HepG2 (cell line): ENCODE data around the gene SLCO3A1. TPM values are rescaled to one million over a fixed set of nuclear protein-coding genes. Genes with fewer than 3 reads are reported as not detected.

Source experiments
- ATAC-seq: fragments of 200-7000 bp; cut with Tn5 transposase; 3 replicates; pipeline ENCODE4 v1.9.1; 2020; ENCODE audit warnings: mild to moderate bottlenecking, moderate library complexity
- BruUV-seq: library from RNA; stranded (reverse); fragments of 400-500 nt; replicated peaks from 2 replicates; lab custom pipeline; 2021; lab: Mats Ljungman, UMichigan
- CTCF ChIA-PET: fragments of 300-600 bp; formaldehyde crosslinking; extraction: SDS; loops from one replicate; lab custom pipeline; 2021; ENCODE audit warnings: low total read pairs, inconsistent platforms, low intra/inter-chr PET ratio; lab: Yijun Ruan, JAX
- POLR2A ChIA-PET: fragments of 350-600 bp; sonication (Branson Sonifier 250); formaldehyde crosslinking; loops from one replicate; lab custom pipeline; 2020; ENCODE audit warnings: antibody characterized with exemption, inconsistent platforms; lab: Yijun Ruan, JAX
- DNase-seq: peaks from one replicate; pipeline ENCODE4 v3.0.0-alpha.2; 2015; ENCODE audit warnings: low spot score
- FAIRE-seq: peaks from 3 replicates; lab custom pipeline; 2011; peaks lifted over from hg19 to GRCh38; lab: Jason Lieb, UNC
- H2AFZ ChIP-seq: one replicate; pipeline ENCODE4 v1.6.1; 2011; ENCODE audit warnings: low read length, inconsistent platforms
- H3K27ac ChIP-seq: fragments of 300-600 bp; 3 replicates; pipeline ENCODE4 v1.8.0; 2011; ENCODE audit warnings: mixed run types, mild to moderate bottlenecking, mixed read lengths, low read length, inconsistent platforms; ENCODE audit not compliant: insufficient read depth; ENCODE audit errors: extremely low read length
- H3K27me3 ChIP-seq, 2 experiments: fragments of 200-600 bp in 1 of 2; 2 replicates in 1 of 2; 3 replicates in 1 of 2; pipeline versions ENCODE4 v1.6.0 to v1.8.0; 2011; ENCODE audit warnings: low read length in 2 of 2, mild to moderate bottlenecking in 2 of 2, moderate library complexity in 2 of 2, inconsistent platforms in 1 of 2; ENCODE audit not compliant: insufficient read depth in 2 of 2, control insufficient read depth in 1 of 2
- H3K36me3 ChIP-seq, 2 experiments: fragments of 200-600 bp in 1 of 2; replicated peaks in 1 of 2; 2 replicates in 1 of 2; 3 replicates in 1 of 2; pipeline versions ENCODE4 v1.5.1 to v1.8.0; 2011; ENCODE audit warnings: low read length in 2 of 2, inconsistent platforms in 1 of 2; ENCODE audit not compliant: insufficient read depth in 2 of 2, control insufficient read depth in 1 of 2
- H3K4me1 ChIP-seq: 2 replicates; pipeline ENCODE4 v1.5.1; 2012; ENCODE audit warnings: low read length, inconsistent platforms; ENCODE audit not compliant: insufficient read depth
- H3K4me2 ChIP-seq: 2 replicates; pipeline ENCODE4 v1.6.0; 2011; ENCODE audit warnings: low read depth, low read length, inconsistent platforms
- H3K4me3 ChIP-seq, 3 experiments: fragments of 200-600 bp in 1 of 3; sonication (generic), shearing (Covaris generic) in 1 of 3; replicated peaks in 1 of 3; 2 replicates each; pipeline ENCODE4 v1.5.1; 2011 to 2016; ENCODE audit warnings: low read length in 3 of 3, inconsistent platforms in 2 of 3, low read depth in 2 of 3, mild to moderate bottlenecking in 2 of 3, control low read depth in 1 of 3, mixed read lengths in 1 of 3; ENCODE audit not compliant: insufficient read depth in 1 of 3
- H3K79me2 ChIP-seq: one replicate; pipeline ENCODE4 v1.6.1; 2011; ENCODE audit warnings: low read length, inconsistent platforms; ENCODE audit not compliant: insufficient read depth
- H3K9ac ChIP-seq: 2 replicates; pipeline ENCODE4 v1.6.0; 2011; ENCODE audit warnings: mild to moderate bottlenecking, low read depth, low read length, inconsistent platforms; ENCODE audit not compliant: insufficient read depth
- H3K9me3 ChIP-seq: 2 replicates; pipeline ENCODE4 v1.5.1; 2012; ENCODE audit warnings: mild to moderate bottlenecking, low read length
- H4K20me1 ChIP-seq: 2 replicates; pipeline ENCODE4 v1.6.0; 2011; ENCODE audit warnings: inconsistent platforms, mild to moderate bottlenecking, low read length, moderate library complexity; ENCODE audit not compliant: insufficient read depth
- AGO2 ChIP-seq: fragments of 200-400 bp; formaldehyde crosslinking; optimal IDR thresholded peaks from 2 replicates; pipeline ENCODE3; 2017; ENCODE audit warnings: mild to moderate bottlenecking, low read depth, low read length, moderate library complexity
- MAZ ChIP-seq, 2 experiments: sonication (generic) in 1 of 2; formaldehyde crosslinking in 1 of 2; IDR thresholded peaks; 2 replicates each; pipeline versions ENCODE4 v1.5.0 to v1.6.1; 2012 to 2020; ENCODE audit warnings: low read depth in 2 of 2, mild to moderate bottlenecking in 2 of 2, borderline replicate concordance in 1 of 2, improper control_type of control experiment in 1 of 2, low read length in 1 of 2, missing genetic modification reagents in 1 of 2, moderate library complexity in 1 of 2
- RXRA ChIP-seq: sonication (generic); formaldehyde crosslinking; IDR thresholded peaks from 2 replicates; pipeline ENCODE4 v1.5.1; 2020; ENCODE audit warnings: missing genetic modification reagents
- SMARCE1 ChIP-seq: fragments of 450-650 bp; IDR thresholded peaks from 2 replicates; pipeline ENCODE4 v1.6.1; 2017; ENCODE audit warnings: borderline replicate concordance
- YEATS2 ChIP-seq: sonication (generic); formaldehyde crosslinking; IDR thresholded peaks from 2 replicates; pipeline ENCODE4 v1.4.0; 2020; ENCODE audit warnings: missing genetic modification reagents, borderline replicate concordance
- ZNF33A ChIP-seq: sonication (generic); formaldehyde crosslinking; IDR thresholded peaks from 2 replicates; pipeline ENCODE4 v1.5.1; 2020; ENCODE audit warnings: missing genetic modification reagents, mild to moderate bottlenecking, moderate library complexity, borderline replicate concordance
- ZNF33B ChIP-seq: sonication (generic); formaldehyde crosslinking; IDR thresholded peaks from 2 replicates; pipeline ENCODE4 v1.5.1; 2020; ENCODE audit warnings: mild to moderate bottlenecking, missing genetic modification reagents
- ZNF572 ChIP-seq: sonication (generic); formaldehyde crosslinking; IDR thresholded peaks from 2 replicates; pipeline ENCODE4 v1.5.1; 2020; ENCODE audit warnings: mild to moderate bottlenecking, missing genetic modification reagents
- ZNF772 ChIP-seq: sonication (generic); formaldehyde crosslinking; IDR thresholded peaks from 2 replicates; pipeline ENCODE4 v1.5.0; 2020; ENCODE audit warnings: mild to moderate bottlenecking, missing genetic modification reagents
- ZZZ3 ChIP-seq: sonication (generic); formaldehyde crosslinking; IDR thresholded peaks from 2 replicates; pipeline ENCODE4 v1.4.0; 2020; ENCODE audit warnings: missing genetic modification reagents, mild to moderate bottlenecking, borderline replicate concordance
- WGBS: methylation state at CpG from one replicate; pipeline ENCODE4 v1.1.6; 2017; ENCODE audit warnings: low lambda C conversion rate; 5-methylcytosine and 5-hydroxymethylcytosine counted together
- in situ Hi-C: cut with HindIII; loops from 2 replicates; pipeline ENCODE4 v1.10.0; 2017; ENCODE audit warnings: low pct_unique_long_range_greater_than_20kb; ENCODE audit not compliant: extremely low pct_ligation_motif_present
- intact Hi-C: fragments of 100-400 bp; cut with micrococcal nuclease; formaldehyde crosslinking; loops from one replicate; pipeline ENCODE4 v1.10.0; 2022; ENCODE audit not compliant: unreplicated experiment
- polyA plus RNA-seq, 8 experiments: library from polyadenylated mRNA; depleted of rRNA in 3 of 8; stranded (reverse) in 7 of 8; unstranded in 1 of 8; fragments of >200 nt; fragmentation: Illumina TruSeq in 4 of 8; extraction: Trizol in 4 of 8; gene quantifications; 2 replicates each; pipeline versions ENCODE4 v1.2.1 to v1.2.3, GENCODE V29; 2011 to 2016; ENCODE audit warnings: low read depth in 4 of 8, missing spikeins in 1 of 8, mixed read lengths in 1 of 8; ENCODE audit not compliant: insufficient read depth in 1 of 8
- total RNA-seq, 5 experiments: library from RNA; depleted of rRNA; stranded (reverse); fragments of >200 nt; fragmentation: Illumina TruSeq; extraction: Trizol; gene quantifications; 2 replicates each; pipeline ENCODE4 v1.2.3, GENCODE V29; 2016; ENCODE audit warnings: low read depth in 1 of 5
- TF ChIP-seq, protein P1 (sequence below): sonication (generic); formaldehyde crosslinking; IDR thresholded peaks from 2 replicates; pipeline ENCODE4 v1.5.1; 2020; ENCODE audit warnings: missing genetic modification reagents, mild to moderate bottlenecking, borderline replicate concordance
- TF ChIP-seq, protein P2 (sequence below): fragments of 450-650 bp; IDR thresholded peaks from 2 replicates; pipeline ENCODE4 v1.6.1; 2017
- TF ChIP-seq, protein P3 (sequence below): sonication (generic); formaldehyde crosslinking; conservative IDR thresholded peaks from 2 replicates; pipeline ENCODE4 v1.4.0; 2020; ENCODE audit warnings: missing genetic modification reagents
- TF ChIP-seq, protein P4 (sequence below): sonication (generic); formaldehyde crosslinking; IDR thresholded peaks from 2 replicates; pipeline ENCODE4 v1.5.0; 2020; ENCODE audit warnings: missing genetic modification reagents, mild to moderate bottlenecking, borderline replicate concordance
- TF ChIP-seq, protein P5 (sequence below): sonication (generic); formaldehyde crosslinking; IDR thresholded peaks from 2 replicates; pipeline ENCODE4 v1.8.1; 2023; ENCODE audit warnings: mild to moderate bottlenecking, missing genetic modification reagents

SLCO3A1 gene
- total and polyA plus RNA-seq, 2 of the 13 experiments (the other 11 are each of a cell fraction or from before 2014, with no cell fraction given): 0.02 TPM; not detected in 1

DNA sequence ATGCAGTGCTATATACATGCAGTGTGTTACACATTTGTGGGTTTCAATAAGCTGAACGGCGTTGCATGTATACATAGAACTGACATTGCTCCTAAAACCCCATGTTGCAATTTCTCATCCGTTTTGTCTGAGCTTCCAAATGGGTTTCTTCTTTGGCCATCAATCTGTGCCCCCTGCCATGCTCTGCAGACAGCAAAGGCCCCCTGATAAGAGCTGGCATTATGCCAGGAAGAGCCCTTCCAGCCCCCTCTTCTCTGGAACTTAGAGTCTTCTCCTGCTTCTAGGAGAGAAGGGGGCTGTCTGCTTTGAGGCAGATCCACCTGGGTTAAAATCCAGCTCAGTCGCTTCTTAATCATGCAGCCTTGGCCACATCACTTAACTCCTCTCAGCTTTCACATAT is 254.0 kb downstream of the SLCO3A1 start (continued):
- TF ChIP-seq, protein P1, sequence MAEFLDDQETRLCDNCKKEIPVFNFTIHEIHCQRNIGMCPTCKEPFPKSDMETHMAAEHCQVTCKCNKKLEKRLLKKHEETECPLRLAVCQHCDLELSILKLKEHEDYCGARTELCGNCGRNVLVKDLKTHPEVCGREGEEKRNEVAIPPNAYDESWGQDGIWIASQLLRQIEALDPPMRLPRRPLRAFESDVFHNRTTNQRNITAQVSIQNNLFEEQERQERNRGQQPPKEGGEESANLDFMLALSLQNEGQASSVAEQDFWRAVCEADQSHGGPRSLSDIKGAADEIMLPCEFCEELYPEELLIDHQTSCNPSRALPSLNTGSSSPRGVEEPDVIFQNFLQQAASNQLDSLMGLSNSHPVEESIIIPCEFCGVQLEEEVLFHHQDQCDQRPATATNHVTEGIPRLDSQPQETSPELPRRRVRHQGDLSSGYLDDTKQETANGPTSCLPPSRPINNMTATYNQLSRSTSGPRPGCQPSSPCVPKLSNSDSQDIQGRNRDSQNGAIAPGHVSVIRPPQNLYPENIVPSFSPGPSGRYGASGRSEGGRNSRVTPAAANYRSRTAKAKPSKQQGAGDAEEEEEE: no peak
- TF ChIP-seq ZZZ3 (CRISPR knock-in tag): no peak

DNA sequence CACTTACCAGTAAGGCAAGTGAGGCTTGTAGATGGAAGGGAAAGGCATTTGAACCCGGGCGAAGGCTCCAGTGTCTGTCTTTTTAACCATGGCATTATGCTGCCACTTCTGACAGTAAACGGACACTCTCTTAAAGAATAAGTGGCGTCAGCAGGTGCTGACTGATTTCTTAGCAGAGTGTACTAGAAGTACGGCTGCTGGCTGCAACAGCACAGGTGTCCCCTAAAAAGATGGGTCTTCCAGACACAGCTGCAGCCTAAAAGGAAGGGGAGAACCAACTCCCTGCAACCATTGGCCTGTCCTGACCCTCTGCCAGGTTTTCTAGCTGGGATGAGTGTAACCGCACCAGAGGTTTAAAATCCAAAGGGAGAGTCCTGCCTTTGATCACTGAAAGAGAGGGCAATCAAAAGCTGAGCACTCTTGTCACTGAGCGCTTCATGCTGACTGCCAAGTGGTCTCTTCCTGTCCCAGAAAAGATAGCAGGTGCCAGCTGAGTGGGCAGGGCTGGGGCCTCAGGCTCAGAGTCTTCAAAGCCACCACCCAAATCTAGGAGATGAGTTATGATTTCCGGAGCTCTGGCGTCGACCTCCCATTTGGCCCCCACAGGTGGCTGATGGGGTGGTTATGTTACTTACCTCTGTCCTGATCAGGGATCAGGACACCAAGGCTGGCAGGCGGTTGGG is 255.8 kb downstream of the SLCO3A1 start:
- FAIRE-seq (no peak), ATAC-seq (no peak), DNase-seq (no peak)
- ChIA-PET CTCF (no interaction called here), POLR2A (no interaction called here)
- H2AFZ ChIP-seq: no peak overlapping the region
- intact Hi-C loops (no loop called here), in situ Hi-C loops (no loop called here)
- no peak overlapping the region for H3K27ac ChIP-seq
- H3K79me2 ChIP-seq: no peaks in the 10 kb centered on the region
- 0% methylated on average over 4 of the region's 11 CpGs for whole genome bisulfite sequencing
- peaks cover 3 to 34% of the 10 kb centered on the region in 2 experiments; a peak in 3 of 5 replicates for H3K27me3 ChIP-seq
- H3K9ac ChIP-seq: no peak overlapping the region
- H3K36me3 ChIP-seq: no peaks in the 10 kb centered on the region
- BruUV-seq: no TSS peak
- no peaks in the 10 kb centered on the region for H4K20me1 ChIP-seq
- no peak overlapping the region for H3K4me3 ChIP-seq
- no peaks in the 10 kb centered on the region for H3K9me3 ChIP-seq
- H3K4me2 ChIP-seq: no peak overlapping the region
- no peaks in the 10 kb centered on the region for H3K4me1 ChIP-seq
- TF ChIP-seq ZNF572 (CRISPR knock-in tag) (no peak), MAZ (IDR thresholded peaks at IDR 0.05; ENCODE audit: borderline replicate concordance, low read depth, low read length) (no peak), MAZ (CRISPR knock-in tag; IDR thresholded peaks at IDR 0.05; ENCODE audit: low read depth) (no peak), ZNF33B (no peak), AGO2 (no peak), ZNF33A (CRISPR knock-in tag) (no peak), YEATS2 (no peak), ZNF772 (no peak), RXRA (CRISPR knock-in tag) (no peak), SMARCE1 (no peak)
- TF ChIP-seq, protein P2, sequence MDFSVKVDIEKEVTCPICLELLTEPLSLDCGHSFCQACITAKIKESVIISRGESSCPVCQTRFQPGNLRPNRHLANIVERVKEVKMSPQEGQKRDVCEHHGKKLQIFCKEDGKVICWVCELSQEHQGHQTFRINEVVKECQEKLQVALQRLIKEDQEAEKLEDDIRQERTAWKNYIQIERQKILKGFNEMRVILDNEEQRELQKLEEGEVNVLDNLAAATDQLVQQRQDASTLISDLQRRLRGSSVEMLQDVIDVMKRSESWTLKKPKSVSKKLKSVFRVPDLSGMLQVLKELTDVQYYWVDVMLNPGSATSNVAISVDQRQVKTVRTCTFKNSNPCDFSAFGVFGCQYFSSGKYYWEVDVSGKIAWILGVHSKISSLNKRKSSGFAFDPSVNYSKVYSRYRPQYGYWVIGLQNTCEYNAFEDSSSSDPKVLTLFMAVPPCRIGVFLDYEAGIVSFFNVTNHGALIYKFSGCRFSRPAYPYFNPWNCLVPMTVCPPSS: no peak
- TF ChIP-seq, protein P3, sequence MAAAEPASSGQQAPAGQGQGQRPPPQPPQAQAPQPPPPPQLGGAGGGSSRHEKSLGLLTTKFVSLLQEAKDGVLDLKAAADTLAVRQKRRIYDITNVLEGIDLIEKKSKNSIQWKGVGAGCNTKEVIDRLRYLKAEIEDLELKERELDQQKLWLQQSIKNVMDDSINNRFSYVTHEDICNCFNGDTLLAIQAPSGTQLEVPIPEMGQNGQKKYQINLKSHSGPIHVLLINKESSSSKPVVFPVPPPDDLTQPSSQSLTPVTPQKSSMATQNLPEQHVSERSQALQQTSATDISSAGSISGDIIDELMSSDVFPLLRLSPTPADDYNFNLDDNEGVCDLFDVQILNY (CRISPR knock-in tag): no peak
- TF ChIP-seq, protein P4, sequence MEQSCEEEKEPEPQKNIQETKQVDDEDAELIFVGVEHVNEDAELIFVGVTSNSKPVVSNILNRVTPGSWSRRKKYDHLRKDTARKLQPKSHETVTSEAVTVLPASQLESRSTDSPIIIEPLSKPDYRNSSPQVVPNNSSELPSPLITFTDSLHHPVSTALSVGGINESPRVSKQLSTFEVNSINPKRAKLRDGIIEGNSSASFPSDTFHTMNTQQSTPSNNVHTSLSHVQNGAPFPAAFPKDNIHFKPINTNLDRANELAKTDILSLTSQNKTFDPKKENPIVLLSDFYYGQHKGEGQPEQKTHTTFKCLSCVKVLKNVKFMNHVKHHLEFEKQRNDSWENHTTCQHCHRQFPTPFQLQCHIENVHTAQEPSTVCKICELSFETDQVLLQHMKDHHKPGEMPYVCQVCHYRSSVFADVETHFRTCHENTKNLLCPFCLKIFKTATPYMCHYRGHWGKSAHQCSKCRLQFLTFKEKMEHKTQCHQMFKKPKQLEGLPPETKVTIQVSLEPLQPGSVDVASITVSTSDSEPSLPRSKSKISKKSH: no peak
- TF ChIP-seq, protein P5, sequence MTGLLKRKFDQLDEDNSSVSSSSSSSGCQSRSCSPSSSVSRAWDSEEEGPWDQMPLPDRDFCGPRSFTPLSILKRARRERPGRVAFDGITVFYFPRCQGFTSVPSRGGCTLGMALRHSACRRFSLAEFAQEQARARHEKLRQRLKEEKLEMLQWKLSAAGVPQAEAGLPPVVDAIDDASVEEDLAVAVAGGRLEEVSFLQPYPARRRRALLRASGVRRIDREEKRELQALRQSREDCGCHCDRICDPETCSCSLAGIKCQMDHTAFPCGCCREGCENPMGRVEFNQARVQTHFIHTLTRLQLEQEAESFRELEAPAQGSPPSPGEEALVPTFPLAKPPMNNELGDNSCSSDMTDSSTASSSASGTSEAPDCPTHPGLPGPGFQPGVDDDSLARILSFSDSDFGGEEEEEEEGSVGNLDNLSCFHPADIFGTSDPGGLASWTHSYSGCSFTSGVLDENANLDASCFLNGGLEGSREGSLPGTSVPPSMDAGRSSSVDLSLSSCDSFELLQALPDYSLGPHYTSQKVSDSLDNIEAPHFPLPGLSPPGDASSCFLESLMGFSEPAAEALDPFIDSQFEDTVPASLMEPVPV (CRISPR knock-in tag): no peak
